GM12878 (cell line): Measurements from ENCODE around the gene FANCG. TPM values are rescaled to one million over a fixed set of nuclear protein-coding genes. Genes with fewer than 3 reads are reported as not detected.

Experiments
- CEBPZ ChIP-seq: fragments of 150-350 bp; IDR thresholded peaks from 2 replicates; pipeline ENCODE4 v1.6.1; 2016; ENCODE audit warnings: low read depth, low read length
- DPF2 ChIP-seq: fragments of 450-650 bp; IDR thresholded peaks from 2 replicates; pipeline ENCODE4 v1.6.1; 2017; ENCODE audit warnings: mild to moderate bottlenecking
- EGR1 ChIP-seq, 2 experiments: IDR thresholded peaks; 1 replicate in 1 of 2; 2 replicates in 1 of 2; pipeline ENCODE4 v1.6.1; 2011 to 2012; ENCODE audit warnings: low read depth in 2 of 2, low read length in 2 of 2, borderline replicate concordance in 1 of 2, mild to moderate bottlenecking in 1 of 2, moderate library complexity in 1 of 2
- HCFC1 ChIP-seq: fragments of 150-350 bp; IDR thresholded peaks from 2 replicates; pipeline ENCODE4 v1.6.1; 2014; ENCODE audit warnings: low read length
- MEF2A ChIP-seq: IDR thresholded peaks from 2 replicates; pipeline ENCODE4 v1.6.1; 2011; ENCODE audit warnings: low read depth, mild to moderate bottlenecking, low read length, moderate library complexity; ENCODE audit not compliant: insufficient read depth
- PAX8 ChIP-seq: fragments of 450-650 bp; IDR thresholded peaks from 2 replicates; pipeline ENCODE4 v1.6.1; 2017; ENCODE audit warnings: mild to moderate bottlenecking, moderate library complexity
- PKNOX1 ChIP-seq: fragments of 450-650 bp; IDR thresholded peaks from 2 replicates; pipeline ENCODE4 v1.6.1; 2016; ENCODE audit warnings: mild to moderate bottlenecking
- RAD21 ChIP-seq: IDR thresholded peaks from 2 replicates; pipeline ENCODE4 v1.6.1; 2011; ENCODE audit warnings: mild to moderate bottlenecking, low read depth, low read length, moderate library complexity; ENCODE audit not compliant: insufficient read depth
- RELB ChIP-seq: fragments of 450-650 bp; IDR thresholded peaks from 2 replicates; pipeline ENCODE4 v1.6.1; 2017; ENCODE audit warnings: low read depth, mild to moderate bottlenecking, moderate library complexity
- SIN3A ChIP-seq: IDR thresholded peaks from 2 replicates; pipeline ENCODE4 v1.6.1; 2012; ENCODE audit warnings: low read depth, low read length, improper control_type of control experiment
- SRF ChIP-seq, 2 experiments: IDR thresholded peaks; 2 replicates each; pipeline ENCODE4 v1.6.1; 2011; ENCODE audit warnings: low read depth in 2 of 2, low read length in 2 of 2, mild to moderate bottlenecking in 1 of 2, moderate library complexity in 1 of 2
- SUPT20H ChIP-seq: IDR thresholded peaks from 2 replicates; pipeline ENCODE4 v1.6.1; 2011; ENCODE audit warnings: low read depth, mild to moderate bottlenecking, low read length, moderate library complexity, borderline replicate concordance; ENCODE audit not compliant: control insufficient read depth
- TAF1 ChIP-seq: IDR thresholded peaks from 2 replicates; pipeline ENCODE4 v1.6.1; 2011; ENCODE audit warnings: mild to moderate bottlenecking, low read depth, low read length, borderline replicate concordance
- YBX1 ChIP-seq: fragments of 450-650 bp; IDR thresholded peaks from 2 replicates; pipeline ENCODE4 v1.6.1; 2016; ENCODE audit warnings: antibody characterized with exemption
- ZBED1 ChIP-seq: IDR thresholded peaks from 2 replicates; pipeline ENCODE4 v1.6.1; 2016; ENCODE audit warnings: borderline replicate concordance
- ZNF384 ChIP-seq: IDR thresholded peaks from 2 replicates; pipeline ENCODE4 v1.6.1; 2012; ENCODE audit warnings: low read depth, mild to moderate bottlenecking, low read length, improper control_type of control experiment, borderline replicate concordance
- polyA plus RNA-seq, 11 experiments: library from polyadenylated mRNA; depleted of rRNA in 4 of 11; unstranded in 6 of 11; stranded (reverse) in 5 of 11; fragments of >200 nt; fragmentation: Nextera tagmentation in 4 of 11; fragmentation: Illumina TruSeq in 1 of 11; extraction: Ambion mirVana in 4 of 11; extraction: Trizol in 1 of 11; gene quantifications; 1 replicate in 1 of 11; 2 replicates in 10 of 11; pipeline versions ENCODE4 v1.2.1 to v1.2.3, GENCODE V29; 2011 to 2016; ENCODE audit warnings: inconsistent platforms in 2 of 11, missing spikeins in 2 of 11, low read depth in 1 of 11
- total RNA-seq, 4 experiments: library from RNA; depleted of rRNA in 3 of 4; stranded (reverse); fragments of >200 nt in 3 of 4; fragmentation: Illumina TruSeq in 1 of 4; extraction: Trizol in 1 of 4; gene quantifications; 2 replicates each; pipeline versions ENCODE4 v1.2.1 to v1.2.3, GENCODE V29; 2013 to 2021
- TF ChIP-seq, protein P1 (sequence below): IDR thresholded peaks from 2 replicates; pipeline ENCODE4 v1.6.1; 2011; ENCODE audit warnings: low read depth, low read length, improper control_type of control experiment, borderline replicate concordance
- TF ChIP-seq, protein P2 (sequence below): IDR thresholded peaks from 2 replicates; pipeline ENCODE4 v1.6.1; 2012; ENCODE audit warnings: low read depth, low read length, improper control_type of control experiment

The FANCG gene
- total and polyA plus RNA-seq, 10 of the 15 experiments (the other 5 are each of a cell fraction or from before 2014, with no cell fraction given): 16.4 to 78.7 (median 45.4) TPM

- TF ChIP-seq CEBPZ (no peak), PKNOX1 (peak; percentile 89), MEF2A (no peak), SUPT20H (no peak), DPF2 (no peak), EGR1 (IDR thresholded peaks at IDR 0.05; ENCODE audit: borderline replicate concordance in 1 of 2, low read depth in 2 of 2, low read length in 2 of 2) (peak in 1 of 2 experiments; percentile 78; a peak in 1 of 3 replicates), RAD21 (no peak), SIN3A (peak; percentile 40), ZNF384 (no peak), RELB (no peak), SRF (IDR thresholded peaks at IDR 0.05; ENCODE audit: low read depth in 2 of 2, low read length in 2 of 2) (no peak), HCFC1 (no peak), YBX1 (no peak), ZBED1 (no peak), PAX8 (no peak), TAF1 (no peak)
- TF ChIP-seq, protein P1, sequence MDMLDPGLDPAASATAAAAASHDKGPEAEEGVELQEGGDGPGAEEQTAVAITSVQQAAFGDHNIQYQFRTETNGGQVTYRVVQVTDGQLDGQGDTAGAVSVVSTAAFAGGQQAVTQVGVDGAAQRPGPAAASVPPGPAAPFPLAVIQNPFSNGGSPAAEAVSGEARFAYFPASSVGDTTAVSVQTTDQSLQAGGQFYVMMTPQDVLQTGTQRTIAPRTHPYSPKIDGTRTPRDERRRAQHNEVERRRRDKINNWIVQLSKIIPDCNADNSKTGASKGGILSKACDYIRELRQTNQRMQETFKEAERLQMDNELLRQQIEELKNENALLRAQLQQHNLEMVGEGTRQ: peak; percentile 69
- TF ChIP-seq, protein P2, sequence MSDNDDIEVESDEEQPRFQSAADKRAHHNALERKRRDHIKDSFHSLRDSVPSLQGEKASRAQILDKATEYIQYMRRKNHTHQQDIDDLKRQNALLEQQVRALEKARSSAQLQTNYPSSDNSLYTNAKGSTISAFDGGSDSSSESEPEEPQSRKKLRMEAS: peak; percentile 82
Measured at GRCh38 chr9:35115680-35116538, 36.2 kb upstream of the FANCG start, which contains the start of gene ATOSB (continued).
